PC-9 (cell line): ENCODE data around the gene SKIL.

Experiments
- CTCF ChIP-seq: fragments of 200-600 bp; sonication (generic); conservative IDR thresholded peaks from 2 replicates; pipeline ENCODE4 v1.6.1; 2017; ENCODE audit warnings: mixed run types, antibody characterized with exemption, mild to moderate bottlenecking, moderate library complexity
- EZH2 ChIP-seq: fragments of 200-600 bp; sonication (generic); IDR thresholded peaks from 2 replicates; pipeline ENCODE4 v1.8.0; 2017; ENCODE audit warnings: antibody characterized with exemption, low read depth

GRCh38 chr3:170413291-170413690 is 55.8 kb downstream of the SKIL start:
- no peak for TF ChIP-seq CTCF
- TF ChIP-seq EZH2, result no peak
